IPS DF 6.9 (cell line): ENCODE data around the gene NCK2.
"Not testable (repeated sequence)": the region's sequence is repeated elsewhere in the genome, so short reads cannot be mapped to it uniquely, and the experiment has no call there.

Experiments used
- DNase-seq: peaks from one replicate; pipeline ENCODE4 v3.0.0-alpha.2; 2013; ENCODE audit warnings: low read depth, low spot score
- H3K27ac ChIP-seq: one replicate; pipeline ENCODE4 v1.5.1; 2013; ENCODE audit warnings: low read length, control low read depth
- H3K27me3 ChIP-seq: 2 replicates; pipeline ENCODE4 v1.6.1; 2013; ENCODE audit warnings: mild to moderate bottlenecking, low read length; ENCODE audit not compliant: control insufficient read depth, insufficient read depth
- H3K36me3 ChIP-seq: 2 replicates; pipeline ENCODE4 v1.6.1; 2013; ENCODE audit warnings: low read length; ENCODE audit not compliant: control insufficient read depth, insufficient read depth
- H3K4me1 ChIP-seq: 2 replicates; pipeline ENCODE4 v1.6.1; 2013; ENCODE audit warnings: low read length; ENCODE audit not compliant: control insufficient read depth, insufficient read depth
- H3K4me3 ChIP-seq: 2 replicates; pipeline ENCODE4 v1.5.1; 2013; ENCODE audit warnings: mild to moderate bottlenecking, low read length
- H3K9me3 ChIP-seq: 2 replicates; pipeline ENCODE4 v1.6.1; 2013; ENCODE audit warnings: low read length, inconsistent platforms; ENCODE audit not compliant: control insufficient read depth, insufficient read depth
- WGBS: extraction: QIAGEN DNeasy Blood & Tissue Kit; methylation state at CpG from one replicate; pipeline ENCODE4 v1.1.7; 2013; ENCODE audit warnings: mixed read lengths, missing lambda C conversion rate; ENCODE audit not compliant: insufficient read length, insufficient coverage; 5-methylcytosine and 5-hydroxymethylcytosine counted together

NCK2 gene

DNA sequence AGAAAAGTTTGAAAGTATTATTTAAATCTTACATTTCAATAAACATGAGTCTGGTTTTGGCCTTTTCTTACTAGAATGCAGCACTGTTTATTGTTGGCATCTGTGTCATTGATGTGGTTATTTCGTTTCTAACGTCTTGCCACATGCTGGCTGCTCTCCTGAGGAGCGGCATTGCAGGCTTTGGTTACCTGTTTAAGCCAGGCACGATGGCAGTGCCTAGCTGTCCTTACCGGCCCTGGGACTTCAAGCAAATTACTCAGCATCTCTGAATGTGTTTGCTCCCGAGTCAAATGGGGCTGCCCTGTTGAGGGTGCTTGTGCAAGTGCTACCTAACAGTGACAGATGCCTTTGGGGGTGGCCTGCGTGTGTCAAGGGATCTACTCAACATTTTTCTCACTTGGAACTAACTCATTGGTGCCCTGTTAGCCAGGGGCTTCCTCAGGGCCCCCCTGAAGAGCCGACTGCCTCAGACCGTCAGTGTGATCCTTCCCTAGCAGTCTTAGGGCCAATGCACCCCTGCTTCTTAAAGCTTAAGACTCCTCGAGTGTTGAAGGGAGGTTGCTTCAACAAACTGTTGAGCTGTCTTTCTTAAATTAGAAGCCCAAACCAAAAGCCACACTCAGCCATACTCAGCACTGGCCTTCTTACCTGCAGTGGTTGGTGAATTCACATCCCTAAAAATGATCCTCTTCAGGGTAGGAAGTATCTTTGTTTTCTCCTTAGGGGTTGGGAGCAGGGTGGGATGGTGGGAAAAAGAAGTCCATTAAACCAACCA is 151.5 kb downstream of the NCK2 start:
- Histone ChIP-seq H3K4me3 (no peak overlapping the region), H3K36me3 (peaks cover 8% of the 10 kb centered on the region; the same call in 1 of the 2 replicates), H3K27me3 (no peaks in the 10 kb centered on the region), H3K4me1 (no peaks in the 10 kb centered on the region), H3K9me3 (no peaks in the 10 kb centered on the region), H3K27ac (no peak overlapping the region)
- no peak for DNase-seq
- no CpG with 5 or more reads among the region's 10 CpGs for WGBS

DNA sequence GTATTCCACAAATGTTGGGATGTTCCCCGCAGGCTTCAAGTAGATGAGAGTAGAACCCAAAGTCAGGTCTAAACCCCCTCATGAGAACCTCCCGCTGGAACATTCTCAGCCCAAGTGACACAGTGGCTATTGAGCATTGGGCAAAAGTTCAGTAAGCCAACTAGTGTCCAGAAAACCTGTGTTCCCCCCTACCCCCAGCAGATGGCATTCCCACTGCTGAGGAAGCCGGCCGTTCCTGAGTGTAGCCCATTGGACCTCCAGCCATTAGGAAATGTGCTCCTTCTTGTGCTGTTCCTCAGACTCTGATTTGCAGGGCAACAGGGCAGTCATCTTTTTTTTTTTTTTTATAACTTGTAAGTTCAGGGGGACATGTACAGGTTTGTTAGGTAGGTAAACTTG is 152.1 kb downstream of the NCK2 start:
- Histone ChIP-seq H3K27me3 (no peaks in the 10 kb centered on the region), H3K36me3 (peaks cover 8% of the 10 kb centered on the region; the same call in 1 of the 2 replicates), H3K4me1 (no peaks in the 10 kb centered on the region), H3K27ac (no peak overlapping the region), H3K4me3 (no peak overlapping the region), H3K9me3 (no peaks in the 10 kb centered on the region)
- no peak for DNase-seq
- no CpG with 5 or more reads among the region's 4 CpGs for WGBS

DNA sequence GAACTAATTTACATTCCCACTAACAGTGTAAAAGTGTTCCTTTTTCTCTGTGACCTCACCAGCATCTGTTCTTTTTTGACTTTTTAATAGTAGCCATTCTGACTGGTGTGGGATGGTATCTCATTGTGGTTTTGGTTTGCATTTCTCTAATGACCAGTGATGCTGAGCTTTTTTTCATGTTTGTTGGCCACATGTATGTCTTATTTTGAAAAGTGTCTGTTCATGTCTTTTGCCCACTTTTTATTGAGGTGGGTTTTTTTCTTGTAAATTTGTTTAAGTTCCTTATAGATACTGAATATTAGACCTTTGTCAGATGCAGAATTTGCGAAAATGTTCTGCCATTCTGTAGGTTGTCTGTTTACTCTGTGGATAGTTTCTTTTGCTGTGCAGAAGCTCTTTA is 153.0 kb downstream of the NCK2 start:
- not testable (repeated sequence) for H3K27ac ChIP-seq, DNase-seq, H3K4me1 ChIP-seq, H3K27me3 ChIP-seq, H3K4me3 ChIP-seq, H3K9me3 ChIP-seq, H3K36me3 ChIP-seq
- WGBS, result no CpG with 5 or more reads among the region's 1 CpG

DNA sequence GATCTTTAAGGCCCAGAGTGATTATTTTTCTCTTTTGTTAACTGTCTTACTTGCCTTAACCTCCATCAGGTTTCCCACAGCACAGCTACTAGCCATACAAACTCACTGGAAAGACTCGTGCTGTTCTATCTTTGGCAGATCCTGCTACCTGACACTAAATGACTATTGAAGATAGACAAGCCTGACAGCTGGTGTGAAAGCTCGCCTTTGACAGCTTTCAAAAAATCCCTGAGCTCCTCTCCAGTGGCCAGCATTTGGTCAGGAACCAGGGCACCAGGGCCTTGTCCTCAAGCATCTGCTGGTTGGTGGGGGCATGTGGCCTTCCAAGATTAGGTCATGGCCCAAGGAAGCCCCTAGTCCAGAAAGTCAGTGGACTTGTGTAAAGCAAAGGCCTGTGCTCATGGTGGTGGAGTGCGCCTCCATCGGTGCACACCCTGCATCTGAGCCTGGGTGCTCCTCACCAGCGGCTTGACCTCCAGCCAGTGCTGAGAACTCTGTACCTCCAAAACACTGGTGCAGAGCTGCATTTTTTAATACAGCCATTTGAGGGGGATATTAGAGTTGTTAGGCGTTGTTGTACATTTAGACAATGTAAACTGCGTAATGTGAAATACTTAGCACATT is 158.5 kb downstream of the NCK2 start:
- H3K9me3 ChIP-seq, result no peaks in the 10 kb centered on the region
- H3K27ac ChIP-seq, result no peak overlapping the region
- no peaks in the 10 kb centered on the region; the same call in 1 of the 2 replicates for H3K36me3 ChIP-seq
- no peaks in the 10 kb centered on the region for H3K4me1 ChIP-seq
- no CpG with 5 or more reads among the region's 7 CpGs for WGBS
- no peak for DNase-seq
- H3K4me3 ChIP-seq, result no peak overlapping the region
- H3K27me3 ChIP-seq, result no peaks in the 10 kb centered on the region

DNA sequence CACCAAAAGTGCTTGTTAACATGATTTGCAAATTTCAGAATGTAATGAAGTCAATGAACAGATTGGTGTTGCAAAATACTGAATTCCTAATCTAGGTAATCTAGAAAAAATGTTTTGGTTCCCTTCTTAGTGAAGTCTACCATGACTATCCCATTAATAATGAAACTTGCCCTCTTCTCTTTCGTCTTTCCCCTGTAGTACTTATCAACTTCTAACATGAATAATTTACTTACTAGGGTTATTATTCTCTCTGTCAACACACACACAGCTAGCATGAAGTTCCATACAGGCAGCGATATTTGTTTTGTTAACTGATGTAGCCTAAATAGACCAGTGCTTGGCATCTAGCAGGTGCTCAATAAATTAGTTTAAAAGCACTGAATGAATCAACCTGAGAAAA is 160.2 kb downstream of the NCK2 start:
- H3K27ac ChIP-seq, result no peak overlapping the region
- DNase-seq, result no peak
- H3K27me3 ChIP-seq, result no peaks in the 10 kb centered on the region
- H3K9me3 ChIP-seq, result no peaks in the 10 kb centered on the region
- H3K4me1 ChIP-seq, result no peaks in the 10 kb centered on the region
- H3K4me3 ChIP-seq, result no peak overlapping the region
- no peaks in the 10 kb centered on the region; the same call in 1 of the 2 replicates for H3K36me3 ChIP-seq
- WGBS, result no CpG with 5 or more reads among the region's 2 CpGs

DNA sequence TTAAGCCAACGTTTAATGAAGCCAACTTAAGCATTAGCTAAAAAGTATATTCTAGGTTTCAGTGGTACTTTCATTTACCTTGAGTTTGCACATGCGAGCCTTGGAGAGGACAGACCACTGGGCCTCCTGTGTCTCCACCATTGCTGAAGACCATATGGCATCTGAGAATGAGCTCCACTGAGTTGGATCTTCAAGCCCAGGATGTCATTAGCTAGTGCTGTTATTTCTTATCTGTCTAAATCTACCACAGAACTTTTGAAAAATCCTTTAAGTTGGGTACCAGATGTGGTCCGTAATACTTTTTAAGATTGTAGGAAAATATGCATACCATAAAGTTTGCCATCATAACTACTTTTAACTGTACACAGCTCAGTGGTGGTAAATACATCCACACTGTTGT is 161.8 kb downstream of the NCK2 start:
- Histone ChIP-seq H3K27ac (no peak overlapping the region), H3K36me3 (no peaks in the 10 kb centered on the region; the same call in 1 of the 2 replicates), H3K4me3 (no peak overlapping the region), H3K9me3 (no peaks in the 10 kb centered on the region), H3K4me1 (no peaks in the 10 kb centered on the region), H3K27me3 (no peaks in the 10 kb centered on the region)
- DNase-seq, result no peak
- WGBS, result no CpG with 5 or more reads among the region's 3 CpGs

DNA sequence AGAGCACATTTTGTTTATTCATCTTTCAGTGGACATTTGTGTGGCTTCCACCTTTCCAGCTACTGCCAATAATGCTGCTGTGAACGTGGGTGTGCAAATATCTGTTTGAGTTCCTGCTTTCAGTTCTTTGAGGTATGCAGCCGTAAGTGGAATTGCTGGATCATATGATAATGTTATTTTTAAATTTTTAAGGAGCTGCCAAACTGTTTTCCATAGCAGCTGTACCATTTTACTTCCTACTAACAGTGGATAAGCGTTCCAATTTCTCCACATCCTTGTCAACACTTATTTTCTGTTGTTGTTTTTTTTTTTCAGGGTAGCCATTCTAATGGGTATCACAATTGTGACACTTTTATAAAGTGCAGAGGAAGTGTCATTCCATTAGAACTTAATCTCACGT is 162.5 kb downstream of the NCK2 start:
- Histone ChIP-seq H3K27me3 (no peaks in the 10 kb centered on the region), H3K36me3 (no peaks in the 10 kb centered on the region), H3K4me1 (no peaks in the 10 kb centered on the region), H3K27ac (no peak overlapping the region), H3K9me3 (no peaks in the 10 kb centered on the region), H3K4me3 (no peak overlapping the region)
- WGBS, result no CpG with 5 or more reads among the region's 4 CpGs
- no peak for DNase-seq

DNA sequence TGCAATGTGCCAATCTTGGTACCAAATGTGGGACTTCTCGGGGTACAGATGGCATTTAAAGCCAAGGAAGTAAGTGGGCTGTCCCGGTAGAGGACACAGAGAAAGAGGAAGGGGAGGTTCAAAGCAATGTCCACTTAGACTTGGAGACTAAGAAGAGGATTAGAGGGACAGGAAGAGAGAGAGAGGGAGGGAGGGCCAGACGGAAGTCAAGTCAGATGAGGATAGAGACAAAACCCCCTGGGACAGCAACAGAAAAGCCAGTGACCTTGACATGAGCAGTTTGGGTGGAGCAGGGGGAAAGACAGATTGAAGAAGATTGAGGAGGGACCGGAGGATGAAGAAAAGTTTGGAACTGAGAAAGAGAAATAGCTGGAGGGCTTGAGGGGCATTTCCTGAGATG is 164.5 kb downstream of the NCK2 start:
- Histone ChIP-seq H3K4me1 (no peaks in the 10 kb centered on the region), H3K36me3 (no peaks in the 10 kb centered on the region), H3K4me3 (no peak overlapping the region), H3K27me3 (no peaks in the 10 kb centered on the region), H3K27ac (no peak overlapping the region), H3K9me3 (no peaks in the 10 kb centered on the region)
- DNase-seq, result no peak
- no CpG with 5 or more reads among the region's 4 CpGs for WGBS

DNA sequence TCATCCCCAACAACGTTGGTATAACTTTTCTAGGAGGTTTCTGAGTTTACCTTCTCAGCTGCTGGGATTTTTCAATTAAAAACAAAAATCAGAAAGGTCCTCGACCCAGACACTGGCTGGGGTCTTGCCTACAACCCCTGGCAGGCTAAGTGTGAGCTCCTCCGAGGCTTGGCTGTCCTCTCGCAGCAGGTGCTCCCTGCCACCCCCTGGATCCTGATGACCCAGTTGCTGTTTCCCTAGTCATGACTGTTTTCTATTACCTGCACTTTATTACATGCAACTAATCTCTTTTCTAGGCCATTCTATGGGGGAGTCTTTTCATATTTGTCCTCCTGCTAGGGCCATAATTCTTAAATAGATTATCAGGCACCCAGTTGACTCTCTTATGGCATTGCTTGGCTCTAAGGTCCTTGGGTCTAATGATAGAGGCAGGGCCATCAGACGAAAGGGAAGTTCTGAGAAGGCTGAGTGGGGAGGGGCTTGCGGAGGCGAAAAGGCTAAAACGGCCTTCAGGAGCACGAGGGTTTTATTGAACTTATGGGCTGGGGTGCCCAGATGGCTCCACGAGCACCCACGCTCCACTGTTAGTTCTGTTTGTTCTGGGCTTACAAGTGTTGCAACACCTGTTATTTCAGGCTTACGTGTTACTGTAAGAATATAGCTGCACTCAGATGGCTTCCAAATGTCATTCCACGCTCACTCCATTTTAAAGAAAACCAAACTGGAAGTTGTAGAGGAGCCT is 166.0 kb downstream of the NCK2 start:
- H3K4me3 ChIP-seq, result no peak overlapping the region
- WGBS, result no CpG with 5 or more reads among the region's 13 CpGs
- no peaks in the 10 kb centered on the region for H3K27me3 ChIP-seq
- H3K27ac ChIP-seq, result no peak overlapping the region
- H3K4me1 ChIP-seq, result no peaks in the 10 kb centered on the region
- H3K36me3 ChIP-seq, result no peaks in the 10 kb centered on the region
- no peaks in the 10 kb centered on the region for H3K9me3 ChIP-seq
- no peak for DNase-seq

DNA sequence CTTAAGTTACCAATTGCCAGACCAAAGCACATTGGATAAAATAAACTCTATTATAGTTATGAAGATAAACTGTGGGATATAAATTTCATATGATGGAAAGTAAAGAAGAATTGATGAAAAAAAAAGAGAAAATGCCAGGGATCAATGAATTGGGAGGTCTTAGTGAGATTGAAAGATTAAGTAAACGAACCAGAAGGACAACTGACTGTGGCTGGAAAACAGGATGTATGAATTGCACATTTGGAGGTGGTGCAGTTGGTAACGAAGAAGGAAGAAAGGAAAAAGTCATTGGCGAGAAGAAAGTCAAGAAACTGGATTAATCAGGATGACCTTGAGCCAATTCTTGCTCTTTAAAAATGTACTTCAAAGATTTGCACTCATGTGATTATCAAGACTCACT is 166.7 kb downstream of the NCK2 start:
- no peaks in the 10 kb centered on the region for H3K27me3 ChIP-seq
- no peak overlapping the region for H3K27ac ChIP-seq
- no peak overlapping the region for H3K4me3 ChIP-seq
- no peaks in the 10 kb centered on the region for H3K36me3 ChIP-seq
- no peaks in the 10 kb centered on the region for H3K4me1 ChIP-seq
- no peaks in the 10 kb centered on the region for H3K9me3 ChIP-seq
- no CpG with 5 or more reads among the region's 3 CpGs for WGBS
- no peak for DNase-seq
